Measurements from ENCODE around the gene STRN.
"Not testable (repeated sequence)": the region's sequence is repeated elsewhere in the genome, so short reads cannot be mapped to it uniquely, and the experiment has no call there.

The STRN gene

DNA sequence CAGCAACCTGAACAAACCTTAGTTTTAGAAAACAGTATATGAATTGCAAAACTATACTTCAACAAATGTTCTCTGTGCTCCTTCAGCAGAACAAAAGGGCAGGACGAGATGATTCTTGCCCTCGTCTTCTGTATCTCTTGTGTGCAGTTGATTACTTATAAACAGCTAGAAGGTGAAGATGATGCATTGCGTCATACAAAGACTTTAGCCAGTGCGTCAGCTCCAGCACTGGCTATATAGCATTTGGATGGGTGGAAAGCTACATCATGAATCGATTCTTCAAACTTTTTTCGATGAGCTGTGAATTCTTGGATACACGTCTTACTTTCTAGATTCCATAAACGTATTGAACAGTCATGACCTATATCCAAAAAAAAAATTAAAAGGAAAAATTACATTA lies 117.1 kb downstream of the STRN start:
- no peak for DNase-seq (ENCODE audit: low spot score)
- in situ Hi-C loops (cut with MboI; ENCODE audit: low pct_unique_long_range_greater_than_20kb, low sequenced_read_pairs, unreplicated experiment): no loop called here
- TF ChIP-seq, protein P1, sequence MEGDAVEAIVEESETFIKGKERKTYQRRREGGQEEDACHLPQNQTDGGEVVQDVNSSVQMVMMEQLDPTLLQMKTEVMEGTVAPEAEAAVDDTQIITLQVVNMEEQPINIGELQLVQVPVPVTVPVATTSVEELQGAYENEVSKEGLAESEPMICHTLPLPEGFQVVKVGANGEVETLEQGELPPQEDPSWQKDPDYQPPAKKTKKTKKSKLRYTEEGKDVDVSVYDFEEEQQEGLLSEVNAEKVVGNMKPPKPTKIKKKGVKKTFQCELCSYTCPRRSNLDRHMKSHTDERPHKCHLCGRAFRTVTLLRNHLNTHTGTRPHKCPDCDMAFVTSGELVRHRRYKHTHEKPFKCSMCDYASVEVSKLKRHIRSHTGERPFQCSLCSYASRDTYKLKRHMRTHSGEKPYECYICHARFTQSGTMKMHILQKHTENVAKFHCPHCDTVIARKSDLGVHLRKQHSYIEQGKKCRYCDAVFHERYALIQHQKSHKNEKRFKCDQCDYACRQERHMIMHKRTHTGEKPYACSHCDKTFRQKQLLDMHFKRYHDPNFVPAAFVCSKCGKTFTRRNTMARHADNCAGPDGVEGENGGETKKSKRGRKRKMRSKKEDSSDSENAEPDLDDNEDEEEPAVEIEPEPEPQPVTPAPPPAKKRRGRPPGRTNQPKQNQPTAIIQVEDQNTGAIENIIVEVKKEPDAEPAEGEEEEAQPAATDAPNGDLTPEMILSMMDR (IDR thresholded peaks at IDR 0.05; ENCODE audit: extremely low read depth, insufficient read depth, missing control alignments): no peak

DNA sequence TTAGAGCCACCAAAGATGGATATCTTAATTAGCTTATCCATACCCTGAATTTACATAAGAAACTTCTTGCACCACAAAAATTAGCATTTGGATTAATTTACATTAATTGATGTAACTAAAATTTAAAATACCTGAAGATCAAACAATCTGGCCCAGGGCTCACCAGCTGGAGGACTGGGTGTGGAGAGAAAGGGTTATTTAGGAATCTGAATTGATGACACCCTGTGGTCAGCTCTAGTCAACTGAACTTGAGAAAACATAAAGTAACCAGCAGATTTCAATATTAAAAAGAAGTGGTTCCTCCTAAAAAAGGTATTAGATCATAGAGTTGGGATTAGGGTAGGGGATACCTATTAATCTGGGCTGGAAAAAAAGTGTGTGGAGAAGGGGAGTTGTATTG lies 122.5 kb downstream of the STRN start:
- in situ Hi-C loops (cut with MboI; ENCODE audit: low pct_unique_long_range_greater_than_20kb, low sequenced_read_pairs, unreplicated experiment): no loop called here
- DNase-seq (ENCODE audit: low spot score): no peak
- TF ChIP-seq, protein P1 (IDR thresholded peaks at IDR 0.05; ENCODE audit: extremely low read depth, insufficient read depth, missing control alignments): no peak

DNA sequence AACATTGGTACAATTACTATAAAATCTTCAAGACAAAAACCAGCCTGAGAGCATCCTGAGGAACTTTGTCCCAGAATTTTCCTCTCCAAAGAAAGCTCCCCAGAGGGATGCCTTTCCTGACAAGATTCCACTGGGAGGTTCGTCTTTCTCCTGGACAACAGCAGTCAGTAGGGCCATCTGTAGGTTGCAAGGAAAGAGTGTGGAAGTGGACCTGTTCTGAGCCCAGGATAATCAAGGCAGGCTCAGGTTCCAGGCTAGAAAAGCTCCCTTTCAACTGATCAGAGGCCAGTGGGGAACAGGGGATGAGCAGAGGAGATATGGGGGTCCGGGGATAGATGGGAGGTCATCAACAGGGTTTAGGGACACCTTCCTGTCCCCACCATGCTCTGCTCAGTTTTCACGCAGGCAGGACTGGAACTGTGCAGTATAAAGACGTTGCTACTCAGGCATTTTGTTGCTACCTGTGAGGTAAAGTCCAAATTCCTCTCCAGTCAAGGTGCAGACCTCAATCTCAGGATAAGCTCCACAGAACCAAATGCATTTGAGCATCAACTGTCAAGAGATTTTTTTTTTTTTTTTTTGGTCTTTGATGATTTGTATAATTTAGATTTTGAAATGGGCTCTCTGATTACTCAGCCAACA lies 126.2 kb downstream of the STRN start:
- DNase-seq (ENCODE audit: low spot score): no peak

DNA sequence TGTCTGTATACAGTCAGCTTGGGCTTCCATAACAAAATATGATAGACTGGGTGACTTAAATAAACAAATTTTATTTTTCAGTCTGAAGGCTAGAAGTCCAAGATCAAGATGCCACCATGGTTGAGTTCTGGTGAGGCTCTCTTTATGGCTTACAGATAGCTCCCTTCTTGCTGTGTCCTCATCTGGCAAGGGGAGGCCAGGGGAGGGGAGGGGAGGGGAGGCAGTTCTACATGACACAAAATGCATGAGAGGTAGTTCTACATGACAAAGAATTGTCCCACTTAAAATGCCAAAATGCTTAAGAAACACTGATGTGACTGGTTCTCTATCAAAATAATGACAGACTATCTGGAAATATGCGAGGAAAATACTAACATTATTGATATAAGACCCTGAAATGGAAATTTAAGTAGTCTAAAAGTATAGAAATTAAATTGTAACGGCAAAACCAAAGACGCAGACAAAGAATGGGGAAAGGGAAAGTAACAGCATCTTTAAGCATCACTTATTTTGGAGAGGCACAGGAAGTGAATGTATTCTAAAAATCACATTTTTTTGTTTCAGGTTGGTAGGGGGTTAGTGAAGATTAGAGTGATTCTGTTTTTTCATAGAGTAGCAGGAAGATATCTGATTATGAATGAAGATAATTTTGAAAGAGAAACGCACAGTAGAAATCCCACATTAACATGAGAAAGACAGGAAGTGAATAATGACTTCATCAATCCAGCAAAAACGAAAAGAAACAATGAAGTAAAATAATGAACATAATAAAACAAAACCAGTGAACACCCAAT lies 131.4 kb downstream of the STRN start:
- in situ Hi-C loops (cut with MboI; ENCODE audit: low pct_unique_long_range_greater_than_20kb, low sequenced_read_pairs, unreplicated experiment): no loop called here
- TF ChIP-seq, protein P1 (IDR thresholded peaks at IDR 0.05; ENCODE audit: extremely low read depth, insufficient read depth, missing control alignments): no peak
- DNase-seq (ENCODE audit: low spot score): no peak

More for the DNA sequence above, 126.2 kb downstream of the STRN start:
- in situ Hi-C loops (cut with MboI; ENCODE audit: low pct_unique_long_range_greater_than_20kb, low sequenced_read_pairs, unreplicated experiment): no loop called here
- TF ChIP-seq, protein P1 (IDR thresholded peaks at IDR 0.05; ENCODE audit: extremely low read depth, insufficient read depth, missing control alignments): no peak

DNA sequence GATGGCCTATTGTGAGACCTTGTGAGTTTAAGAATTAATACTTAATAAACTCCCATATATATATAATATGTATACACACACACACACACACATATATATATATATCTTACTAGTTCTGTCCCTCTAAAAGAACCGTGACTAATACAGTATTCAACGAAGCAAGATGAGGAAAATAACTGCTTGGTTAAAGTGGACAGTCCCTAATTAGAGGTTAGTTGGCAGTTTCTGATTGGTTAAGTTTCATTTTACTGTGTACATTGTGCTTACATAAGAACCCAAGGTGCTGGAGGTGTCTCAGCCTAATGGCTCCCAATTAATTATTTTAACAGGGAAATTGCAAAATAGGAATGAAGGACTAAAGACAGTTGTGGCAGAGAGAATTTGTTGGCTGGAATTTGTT lies 132.1 kb downstream of the STRN start:
- in situ Hi-C loops (cut with MboI; ENCODE audit: low pct_unique_long_range_greater_than_20kb, low sequenced_read_pairs, unreplicated experiment): no loop called here
- TF ChIP-seq, protein P1 (IDR thresholded peaks at IDR 0.05; ENCODE audit: extremely low read depth, insufficient read depth, missing control alignments): no peak
- no peak for DNase-seq (ENCODE audit: low spot score)

DNA sequence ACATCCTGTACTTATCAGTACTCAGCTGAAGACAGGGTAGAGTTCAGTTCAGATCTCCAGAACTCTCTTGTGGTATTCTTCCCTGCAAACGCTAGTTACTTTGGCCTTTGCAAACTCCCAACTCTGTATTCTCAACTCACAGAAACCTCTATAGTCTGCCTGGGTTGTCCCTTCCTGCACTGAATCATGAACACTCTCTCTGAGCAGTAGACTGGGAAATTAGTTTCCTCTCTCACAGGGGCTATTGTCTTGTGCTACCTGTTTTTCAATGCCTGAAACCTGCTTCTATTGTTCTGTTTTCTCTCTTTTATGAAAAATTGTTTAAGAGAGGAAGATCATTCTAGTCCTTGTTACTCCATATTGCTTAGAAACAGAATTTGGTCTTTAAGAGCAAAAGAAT lies 135.2 kb downstream of the STRN start:
- in situ Hi-C loops (cut with MboI; ENCODE audit: low pct_unique_long_range_greater_than_20kb, low sequenced_read_pairs, unreplicated experiment): no loop called here
- TF ChIP-seq, protein P1 (IDR thresholded peaks at IDR 0.05; ENCODE audit: extremely low read depth, insufficient read depth, missing control alignments): no peak
- DNase-seq (ENCODE audit: low spot score): no peak

DNA sequence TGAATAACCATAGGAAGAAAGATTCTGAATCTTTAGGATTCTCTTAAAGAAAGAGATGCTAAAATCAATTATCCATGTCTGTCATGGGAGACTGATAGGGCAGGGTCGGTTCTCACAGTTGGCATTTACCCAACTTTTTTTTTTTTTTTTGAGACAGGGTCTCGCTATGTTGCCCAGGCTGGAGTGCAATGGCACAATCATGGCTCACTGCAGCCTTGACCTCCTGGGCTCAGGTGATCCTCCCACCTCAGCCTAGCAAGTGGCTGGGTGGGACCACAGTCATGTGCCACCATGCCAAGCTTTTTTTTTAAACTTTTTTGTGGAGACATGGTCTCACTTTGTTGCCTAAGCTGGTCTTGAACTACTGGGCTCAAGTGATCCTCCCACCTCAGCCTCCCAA lies 141.7 kb downstream of the STRN start:
- DNase-seq (ENCODE audit: low spot score); in situ Hi-C loops (cut with MboI; ENCODE audit: low pct_unique_long_range_greater_than_20kb, low sequenced_read_pairs, unreplicated experiment): not testable (repeated sequence)
